ENCODE measurements around the gene NDRG3. TPM values are rescaled to one million over a fixed set of nuclear protein-coding genes. Genes with fewer than 3 reads are reported as not detected.

The NDRG3 gene
- total and polyA plus RNA-seq, 2 of the 8 experiments (the other 6 are each of a cell fraction or from before 2014, with no cell fraction given) = 25.7 to 32.3 TPM

- TF ChIP-seq USF2 (IDR thresholded peaks at IDR 0.05; ENCODE audit: low read length) (no peak), FOSL1 (IDR thresholded peaks at IDR 0.05; ENCODE audit: insufficient read depth, low read depth, low read length) (no peak), CREB1 (IDR thresholded peaks at IDR 0.05) (no peak)
These were observed 46.0 kb upstream of the NDRG3 start (continued) for GRCh38 chr20:36791862-36792261.

Data from H1 (cell line).